GM12891 (cell line): ENCODE results near the gene MRAS.

Experiments used
- POLR2A ChIP-seq: IDR thresholded peaks from 2 replicates; pipeline ENCODE4 v1.6.1; 2011; ENCODE audit warnings: low read depth, low read length, control low read depth
- POLR2AphosphoS5 ChIP-seq: IDR thresholded peaks from 2 replicates; pipeline ENCODE4 v1.6.1; 2011; ENCODE audit warnings: low read depth, low read length, control low read depth
- POU2F2 ChIP-seq: IDR thresholded peaks from 2 replicates; pipeline ENCODE4 v1.6.1; 2011; ENCODE audit warnings: low read depth, mild to moderate bottlenecking, control low read depth, low read length, moderate library complexity
- SPI1 ChIP-seq: IDR thresholded peaks from 2 replicates; pipeline ENCODE4 v1.6.1; 2011; ENCODE audit warnings: low read depth, low read length, control low read depth
- TAF1 ChIP-seq: IDR thresholded peaks from 2 replicates; pipeline ENCODE4 v1.6.1; 2011; ENCODE audit warnings: low read depth, low read length, control low read depth

GRCh38 chr3:138361561-138361971 is 13.2 kb downstream of the MRAS start:
- TF ChIP-seq POLR2A (no peak), POLR2AphosphoS5 (no peak), POU2F2 (no peak), SPI1 (no peak), TAF1 (no peak)
